Keratinocyte (primary cell): ENCODE data around the gene TMEM135. TPM values are rescaled to one million over a fixed set of nuclear protein-coding genes. Genes with fewer than 3 reads are reported as not detected.

Source experiments
- DNase-seq: peaks from one replicate; pipeline ENCODE4 v3.0.0-alpha.2; 2011; ENCODE audit warnings: low read depth, missing footprints, low spot score
- FAIRE-seq: peaks from 2 replicates; lab custom pipeline; 2011; peaks lifted over from hg19 to GRCh38; lab: Jason Lieb, UNC
- H2AFZ ChIP-seq: 2 replicates; pipeline ENCODE4 v1.6.0; 2012; ENCODE audit warnings: low read length, control low read depth, inconsistent platforms; ENCODE audit not compliant: control insufficient read depth
- H3K27ac ChIP-seq: 2 replicates; pipeline ENCODE4 v1.5.1; 2011; ENCODE audit warnings: low read length; ENCODE audit not compliant: control insufficient read depth, insufficient read depth
- H3K27me3 ChIP-seq: 3 replicates; pipeline ENCODE4 v1.6.0; 2011; ENCODE audit warnings: low read length; ENCODE audit not compliant: control insufficient read depth, insufficient read depth; ENCODE audit errors: extremely low read depth
- H3K36me3 ChIP-seq, 2 experiments: 2 replicates in 1 of 2; 3 replicates in 1 of 2; pipeline ENCODE4 v1.5.1; 2011; ENCODE audit warnings: low read length in 2 of 2, mild to moderate bottlenecking in 1 of 2; ENCODE audit not compliant: control insufficient read depth in 2 of 2, insufficient read depth in 2 of 2; ENCODE audit errors: extremely low read depth in 1 of 2
- H3K4me1 ChIP-seq: 3 replicates; pipeline ENCODE4 v1.5.1; 2011; ENCODE audit warnings: low read length; ENCODE audit not compliant: control insufficient read depth, insufficient read depth; ENCODE audit errors: extremely low read depth
- H3K4me2 ChIP-seq: 3 replicates; pipeline ENCODE4 v1.6.0; 2011; ENCODE audit warnings: low read depth, low read length; ENCODE audit not compliant: control insufficient read depth, insufficient read depth; ENCODE audit errors: extremely low read depth
- H3K4me3 ChIP-seq, 3 experiments: fragments of 200-600 bp in 1 of 3; sonication (generic) in 1 of 3; 2 replicates in 2 of 3; 3 replicates in 1 of 3; pipeline ENCODE4 v1.5.1; 2011 to 2016; ENCODE audit warnings: low read length in 3 of 3, mild to moderate bottlenecking in 3 of 3, control low read depth in 2 of 3, inconsistent platforms in 1 of 3, low read depth in 1 of 3, mixed read lengths in 1 of 3, mixed run types in 1 of 3, moderate library complexity in 1 of 3; ENCODE audit not compliant: control insufficient read depth in 2 of 3, insufficient read depth in 2 of 3; ENCODE audit errors: extremely low read depth in 1 of 3
- H3K79me2 ChIP-seq: 2 replicates; pipeline ENCODE4 v1.6.0; 2012; ENCODE audit warnings: low read length; ENCODE audit not compliant: control insufficient read depth, insufficient read depth
- H3K9ac ChIP-seq: 3 replicates; pipeline ENCODE4 v1.6.0; 2011; ENCODE audit warnings: low read length; ENCODE audit not compliant: control insufficient read depth, insufficient read depth; ENCODE audit errors: extremely low read depth
- H3K9me1 ChIP-seq: 3 replicates; pipeline ENCODE4 v1.6.0; 2011; ENCODE audit warnings: low read length; ENCODE audit not compliant: control insufficient read depth, insufficient read depth; ENCODE audit errors: extremely low read depth
- H3K9me3 ChIP-seq: 2 replicates; pipeline ENCODE4 v1.5.1; 2012; ENCODE audit warnings: low read depth, low read length; ENCODE audit not compliant: control insufficient read depth
- H4K20me1 ChIP-seq: 3 replicates; pipeline ENCODE4 v1.6.0; 2011; ENCODE audit warnings: low read length; ENCODE audit not compliant: control insufficient read depth, insufficient read depth; ENCODE audit errors: extremely low read depth
- EZH2 ChIP-seq: IDR thresholded peaks from one replicate; pipeline ENCODE4 v1.6.1; 2012; ENCODE audit warnings: inconsistent platforms, mild to moderate bottlenecking, low read length, moderate library complexity
- dilution Hi-C: fragments of 300-500 bp; cut with MboI; formaldehyde crosslinking; loops from one replicate; pipeline ENCODE4 v1.7.0; 2020; ENCODE audit warnings: low sequenced_read_pairs; ENCODE audit not compliant: extremely low pct_ligation_motif_present
- polyA plus RNA-seq, 5 experiments: library from polyadenylated mRNA; depleted of rRNA in 3 of 5; stranded (reverse) in 3 of 5; stranded (forward) in 1 of 5; unstranded in 1 of 5; fragments of >200 nt; gene quantifications; 1 replicate in 1 of 5; 2 replicates in 3 of 5; 3 replicates in 1 of 5; pipeline versions ENCODE4 v1.2.1 to v1.2.3, GENCODE V29; 2011 to 2012; ENCODE audit warnings: missing spikeins in 2 of 5, low read depth in 1 of 5, low replicate concordance in 1 of 5
- TF ChIP-seq, protein P1 (sequence below), 3 experiments: IDR thresholded peaks in 1 of 3; conservative IDR thresholded peaks in 1 of 3; optimal IDR thresholded peaks in 1 of 3; 2 replicates in 2 of 3; 3 replicates in 1 of 3; pipeline versions ENCODE3 to v1.5.1; 2011; ENCODE audit warnings: low read length in 3 of 3, mild to moderate bottlenecking in 3 of 3, moderate library complexity in 2 of 3, control low read depth in 1 of 3, inconsistent platforms in 1 of 3; ENCODE audit not compliant: insufficient read depth in 2 of 3; ENCODE audit errors: extremely low read depth in 1 of 3

Gene TMEM135
- polyA plus RNA-seq, 1 donor (not counting 4 experiments of a cell fraction or from before 2014, with no cell fraction given) = 15.0 TPM

DNA sequence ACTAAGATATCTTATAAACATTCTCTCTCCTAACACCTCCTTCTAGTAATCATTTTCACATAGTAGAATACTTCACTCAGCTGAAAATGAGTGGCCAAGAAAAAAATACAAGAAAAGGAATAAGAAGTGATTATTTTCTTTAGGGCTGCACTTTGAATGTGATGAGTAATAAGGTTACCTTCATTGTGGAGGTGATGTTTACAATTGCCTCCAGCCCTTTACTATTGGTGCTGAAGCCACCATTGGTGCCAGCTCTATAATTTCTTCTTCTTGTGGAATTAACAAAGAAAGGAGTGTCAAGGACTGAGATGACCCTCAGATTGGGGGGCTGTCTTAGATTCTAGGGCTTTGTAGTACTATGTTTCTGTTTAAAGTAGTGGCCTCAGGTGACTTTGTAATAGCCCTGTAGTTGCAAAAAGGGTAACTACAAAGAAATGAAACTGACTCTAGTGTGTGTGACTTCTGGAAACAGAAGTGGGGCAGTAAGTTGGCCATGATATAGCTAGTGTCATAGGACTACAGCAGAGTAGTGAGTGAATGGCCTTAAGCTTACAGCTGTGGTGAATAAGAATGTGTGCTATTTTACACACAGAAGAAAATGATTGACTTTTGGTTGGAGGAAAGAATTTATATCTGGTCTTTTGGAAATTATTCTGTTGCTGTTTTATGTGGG, 287.2 kb downstream of the TMEM135 start:
- H3K9ac ChIP-seq = no peak overlapping the region
- H3K79me2 ChIP-seq = no peaks in the 10 kb centered on the region
- dilution Hi-C loops = no loop called here
- no peak overlapping the region for H3K4me3 ChIP-seq
- H2AFZ ChIP-seq = no peak overlapping the region
- TF ChIP-seq, protein P1, sequence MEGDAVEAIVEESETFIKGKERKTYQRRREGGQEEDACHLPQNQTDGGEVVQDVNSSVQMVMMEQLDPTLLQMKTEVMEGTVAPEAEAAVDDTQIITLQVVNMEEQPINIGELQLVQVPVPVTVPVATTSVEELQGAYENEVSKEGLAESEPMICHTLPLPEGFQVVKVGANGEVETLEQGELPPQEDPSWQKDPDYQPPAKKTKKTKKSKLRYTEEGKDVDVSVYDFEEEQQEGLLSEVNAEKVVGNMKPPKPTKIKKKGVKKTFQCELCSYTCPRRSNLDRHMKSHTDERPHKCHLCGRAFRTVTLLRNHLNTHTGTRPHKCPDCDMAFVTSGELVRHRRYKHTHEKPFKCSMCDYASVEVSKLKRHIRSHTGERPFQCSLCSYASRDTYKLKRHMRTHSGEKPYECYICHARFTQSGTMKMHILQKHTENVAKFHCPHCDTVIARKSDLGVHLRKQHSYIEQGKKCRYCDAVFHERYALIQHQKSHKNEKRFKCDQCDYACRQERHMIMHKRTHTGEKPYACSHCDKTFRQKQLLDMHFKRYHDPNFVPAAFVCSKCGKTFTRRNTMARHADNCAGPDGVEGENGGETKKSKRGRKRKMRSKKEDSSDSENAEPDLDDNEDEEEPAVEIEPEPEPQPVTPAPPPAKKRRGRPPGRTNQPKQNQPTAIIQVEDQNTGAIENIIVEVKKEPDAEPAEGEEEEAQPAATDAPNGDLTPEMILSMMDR (optimal IDR thresholded peaks at IDR 0.05 in 1 of 3, IDR thresholded peaks at IDR 0.05 in 1 of 3, conservative IDR thresholded peaks at IDR 0.05 in 1 of 3; ENCODE audit: extremely low read depth in 1 of 3, insufficient read depth in 2 of 3, low read length in 3 of 3) = no peak
- TF ChIP-seq EZH2 = no peak
- FAIRE-seq (no peak), DNase-seq (no peak)
- no peaks in the 10 kb centered on the region for H3K4me1 ChIP-seq
- H3K9me3 ChIP-seq = no peaks in the 10 kb centered on the region
- H3K27me3 ChIP-seq = no peaks in the 10 kb centered on the region
- H3K4me2 ChIP-seq = no peak overlapping the region
- H3K9me1 ChIP-seq = no peaks in the 10 kb centered on the region
- peaks cover 0 to 1% of the 10 kb centered on the region in 2 experiments for H3K36me3 ChIP-seq
- H3K27ac ChIP-seq = no peak overlapping the region
- H4K20me1 ChIP-seq = no peaks in the 10 kb centered on the region

DNA sequence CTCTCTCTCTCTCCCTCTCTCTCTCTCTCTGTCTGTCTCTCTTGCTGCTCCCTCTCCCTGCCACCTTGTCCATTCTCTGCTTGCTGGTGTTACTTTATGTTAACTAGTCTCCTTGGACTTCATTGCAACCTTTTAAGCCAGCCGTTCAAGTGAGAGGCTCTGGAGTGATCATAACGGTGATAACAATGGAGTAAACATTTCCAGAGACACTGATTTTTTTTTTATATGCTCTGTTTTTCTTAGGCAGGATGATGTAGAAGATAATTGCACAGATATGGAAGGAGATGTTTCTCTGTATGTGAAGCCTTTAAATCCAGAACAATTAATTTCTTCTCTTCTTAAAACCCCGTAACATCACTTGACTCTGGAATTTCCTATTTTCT, 287.7 kb downstream of the TMEM135 start:
- no peaks in the 10 kb centered on the region for H3K9me1 ChIP-seq
- H3K4me3 ChIP-seq = no peak overlapping the region
- peaks cover 0 to 1% of the 10 kb centered on the region in 2 experiments for H3K36me3 ChIP-seq
- dilution Hi-C loops = no loop called here
- no peak overlapping the region for H3K4me2 ChIP-seq
- no peaks in the 10 kb centered on the region for H3K9me3 ChIP-seq
- H3K27ac ChIP-seq = no peak overlapping the region
- DNase-seq = no peak
- H3K4me1 ChIP-seq = no peaks in the 10 kb centered on the region
- H3K79me2 ChIP-seq = no peaks in the 10 kb centered on the region
- no peaks in the 10 kb centered on the region for H3K27me3 ChIP-seq
- FAIRE-seq = no peak
- no peaks in the 10 kb centered on the region for H4K20me1 ChIP-seq
- H2AFZ ChIP-seq = no peak overlapping the region
- TF ChIP-seq EZH2 = no peak
- TF ChIP-seq, protein P1 (optimal IDR thresholded peaks at IDR 0.05 in 1 of 3, IDR thresholded peaks at IDR 0.05 in 1 of 3, conservative IDR thresholded peaks at IDR 0.05 in 1 of 3; ENCODE audit: extremely low read depth in 1 of 3, insufficient read depth in 2 of 3, low read length in 3 of 3) = no peak
- no peak overlapping the region for H3K9ac ChIP-seq
